ENCODE measurements around the gene LASP1NB.

Gene LASP1NB

GRCh38 chr17:38897671-38898290 lies 27.6 kb upstream of the LASP1NB start:
- no peaks in the 10 kb centered on the region for H3K27me3 ChIP-seq (ENCODE audit: control insufficient read depth, insufficient read depth)
- 52% methylated on average over 12 of the region's 12 CpGs for WGBS
- peak in 2 of 3 donors; percentile 66 to 81 for DNase-seq
- H3K4me1 ChIP-seq (ENCODE audit: control insufficient read depth, insufficient read depth, low read length): peaks cover 47% of the 10 kb centered on the region
- no peaks in the 10 kb centered on the region for H3K9me3 ChIP-seq (ENCODE audit: control insufficient read depth, low read length)
- intact Hi-C loops (cut with DNase I): no loop called here
- peak; percentile 6 to 64 for ATAC-seq
- H3K4me3 ChIP-seq (ENCODE audit: low read length): no peak overlapping the region
- H3K27ac ChIP-seq (ENCODE audit: low read length): peak overlapping the region; percentile 62

- H3K4me1 ChIP-seq (ENCODE audit: control insufficient read depth, insufficient read depth, low read length): peaks cover 47% of the 10 kb centered on the region
- H3K9me3 ChIP-seq (ENCODE audit: control insufficient read depth, low read length): no peaks in the 10 kb centered on the region
- WGBS: 50% methylated on average over 9 of the region's 9 CpGs
- no peak overlapping the region for H3K4me3 ChIP-seq (ENCODE audit: low read length)
- ATAC-seq (no peak), DNase-seq (peak in 1 of 3 donors; percentile 47)
- peak overlapping the region; percentile 26 for H3K27ac ChIP-seq (ENCODE audit: low read length)
- intact Hi-C loops (cut with DNase I): no loop called here
- H3K27me3 ChIP-seq (ENCODE audit: control insufficient read depth, insufficient read depth): no peaks in the 10 kb centered on the region
Observed at GRCh38 chr17:38898291-38898679, 27.1 kb upstream of the LASP1NB start.

GRCh38 chr17:38898812-38899348 lies 26.5 kb upstream of the LASP1NB start:
- H3K4me3 ChIP-seq (ENCODE audit: low read length): no peak overlapping the region
- H3K9me3 ChIP-seq (ENCODE audit: control insufficient read depth, low read length): no peaks in the 10 kb centered on the region
- DNase-seq: peak in 2 of 3 donors; percentile 52 to 80
- peaks cover 42% of the 10 kb centered on the region for H3K4me1 ChIP-seq (ENCODE audit: control insufficient read depth, insufficient read depth, low read length)
- H3K27me3 ChIP-seq (ENCODE audit: control insufficient read depth, insufficient read depth): no peaks in the 10 kb centered on the region
- intact Hi-C loops (cut with DNase I): no loop called here
- peak overlapping the region; percentile 1 for H3K27ac ChIP-seq (ENCODE audit: low read length)
- no peak for ATAC-seq
- WGBS: 60% methylated on average over 11 of the region's 11 CpGs

GRCh38 chr17:38899421-38899820 lies 26.0 kb upstream of the LASP1NB start:
- Histone ChIP-seq H3K27ac (ENCODE audit: low read length) (no peak overlapping the region), H3K4me3 (ENCODE audit: low read length) (no peak overlapping the region), H3K4me1 (ENCODE audit: control insufficient read depth, insufficient read depth, low read length) (peaks cover 40% of the 10 kb centered on the region), H3K9me3 (ENCODE audit: control insufficient read depth, low read length) (no peaks in the 10 kb centered on the region), H3K27me3 (ENCODE audit: control insufficient read depth, insufficient read depth) (no peaks in the 10 kb centered on the region)
- intact Hi-C loops (cut with DNase I): no loop called here
- ATAC-seq (no peak), DNase-seq (no peak)
- WGBS: 80% methylated on average over 5 of the region's 5 CpGs

GRCh38 chr17:38900978-38901656 lies 24.3 kb upstream of the LASP1NB start:
- intact Hi-C loops (cut with DNase I): no loop called here
- ATAC-seq: peak; percentile 72 to 75
- peak in 2 of 3 donors; percentile 66 to 69 for DNase-seq
- no peaks in the 10 kb centered on the region for H3K27me3 ChIP-seq (ENCODE audit: control insufficient read depth, insufficient read depth)
- 10% methylated on average over 10 of the region's 10 CpGs for WGBS
- peak overlapping the region; percentile 44 for H3K27ac ChIP-seq (ENCODE audit: low read length)
- H3K4me3 ChIP-seq (ENCODE audit: low read length): no peak overlapping the region
- no peaks in the 10 kb centered on the region for H3K9me3 ChIP-seq (ENCODE audit: control insufficient read depth, low read length)
- peaks cover 40% of the 10 kb centered on the region for H3K4me1 ChIP-seq (ENCODE audit: control insufficient read depth, insufficient read depth, low read length)

- Histone ChIP-seq H3K9me3 (ENCODE audit: control insufficient read depth, low read length) (no peaks in the 10 kb centered on the region), H3K4me3 (ENCODE audit: low read length) (no peak overlapping the region), H3K4me1 (ENCODE audit: control insufficient read depth, insufficient read depth, low read length) (peaks cover 23% of the 10 kb centered on the region), H3K27me3 (ENCODE audit: control insufficient read depth, insufficient read depth) (no peaks in the 10 kb centered on the region), H3K27ac (ENCODE audit: low read length) (no peak overlapping the region)
- intact Hi-C loops (cut with DNase I): no loop called here
- ATAC-seq (no peak), DNase-seq (peak in 1 of 3 donors; percentile 2)
- WGBS: 88% methylated on average over 6 of the region's 6 CpGs
Observed at GRCh38 chr17:38903404-38903803, 22.0 kb upstream of the LASP1NB start.

GRCh38 chr17:38904892-38905291 lies 20.5 kb upstream of the LASP1NB start:
- H3K9me3 ChIP-seq (ENCODE audit: control insufficient read depth, low read length): no peaks in the 10 kb centered on the region
- intact Hi-C loops (cut with DNase I): no loop called here
- H3K27me3 ChIP-seq (ENCODE audit: control insufficient read depth, insufficient read depth): no peaks in the 10 kb centered on the region
- ATAC-seq: no peak
- WGBS: 95% methylated on average over 3 of the region's 3 CpGs
- peaks cover 18% of the 10 kb centered on the region for H3K4me1 ChIP-seq (ENCODE audit: control insufficient read depth, insufficient read depth, low read length)
- H3K4me3 ChIP-seq (ENCODE audit: low read length): no peak overlapping the region
- no peak overlapping the region for H3K27ac ChIP-seq (ENCODE audit: low read length)
- no peak for DNase-seq

GRCh38 chr17:38905375-38905774 lies 20.0 kb upstream of the LASP1NB start:
- Histone ChIP-seq H3K27ac (ENCODE audit: low read length) (no peak overlapping the region), H3K9me3 (ENCODE audit: control insufficient read depth, low read length) (no peaks in the 10 kb centered on the region)

GRCh38 chr17:38906460-38907228 lies 18.8 kb upstream of the LASP1NB start:
- H3K27ac ChIP-seq (ENCODE audit: low read length): no peak overlapping the region

More at GRCh38 chr17:38905375-38905774, 20.0 kb upstream of the LASP1NB start:
- H3K4me1 ChIP-seq (ENCODE audit: control insufficient read depth, insufficient read depth, low read length): peaks cover 18% of the 10 kb centered on the region
- 84% methylated on average over 10 of the region's 10 CpGs for WGBS
- DNase-seq (peak in 2 of 3 donors; percentile 26 to 27), ATAC-seq (no peak)
- intact Hi-C loops (cut with DNase I): no loop called here
- no peak overlapping the region for H3K4me3 ChIP-seq (ENCODE audit: low read length)
- H3K27me3 ChIP-seq (ENCODE audit: control insufficient read depth, insufficient read depth): no peaks in the 10 kb centered on the region

GRCh38 chr17:38907930-38908675 lies 17.3 kb upstream of the LASP1NB start:
- DNase-seq: peak in 2 of 3 donors; percentile 52 to 54
- Histone ChIP-seq H3K27me3 (ENCODE audit: control insufficient read depth, insufficient read depth) (no peaks in the 10 kb centered on the region), H3K4me3 (ENCODE audit: low read length) (no peak overlapping the region), H3K9me3 (ENCODE audit: control insufficient read depth, low read length) (no peaks in the 10 kb centered on the region), H3K27ac (ENCODE audit: low read length) (peak overlapping the region; percentile 26), H3K4me1 (ENCODE audit: control insufficient read depth, insufficient read depth, low read length) (peaks cover 15% of the 10 kb centered on the region)
- peak in 1 of 2 donors; percentile 16 for ATAC-seq
- intact Hi-C loops (cut with DNase I): no loop called here
- 64% methylated on average over 15 of the region's 15 CpGs for WGBS

More at GRCh38 chr17:38906460-38907228, 18.8 kb upstream of the LASP1NB start:
- Histone ChIP-seq H3K4me3 (ENCODE audit: low read length) (no peak overlapping the region), H3K4me1 (ENCODE audit: control insufficient read depth, insufficient read depth, low read length) (peaks cover 8% of the 10 kb centered on the region), H3K9me3 (ENCODE audit: control insufficient read depth, low read length) (no peaks in the 10 kb centered on the region), H3K27me3 (ENCODE audit: control insufficient read depth, insufficient read depth) (no peaks in the 10 kb centered on the region)
- 68% methylated on average over 7 of the region's 7 CpGs for WGBS
- intact Hi-C loops (cut with DNase I): no loop called here
- DNase-seq: peak in 2 of 3 donors; percentile 19 to 28
- ATAC-seq: no peak
